GM21786 (cell line): ENCODE results near the gene HLA-DPB1.

Experiments used
- ATAC-seq: cut with Tn5 transposase; IDR thresholded peaks from one replicate; pipeline ENCODE4 v1.9.1; 2021; ENCODE audit not compliant: unreplicated experiment

Gene HLA-DPB1

GRCh38 chr6:33128318-33128717, 52.5 kb downstream of the HLA-DPB1 start:
- no peak for ATAC-seq

DNA sequence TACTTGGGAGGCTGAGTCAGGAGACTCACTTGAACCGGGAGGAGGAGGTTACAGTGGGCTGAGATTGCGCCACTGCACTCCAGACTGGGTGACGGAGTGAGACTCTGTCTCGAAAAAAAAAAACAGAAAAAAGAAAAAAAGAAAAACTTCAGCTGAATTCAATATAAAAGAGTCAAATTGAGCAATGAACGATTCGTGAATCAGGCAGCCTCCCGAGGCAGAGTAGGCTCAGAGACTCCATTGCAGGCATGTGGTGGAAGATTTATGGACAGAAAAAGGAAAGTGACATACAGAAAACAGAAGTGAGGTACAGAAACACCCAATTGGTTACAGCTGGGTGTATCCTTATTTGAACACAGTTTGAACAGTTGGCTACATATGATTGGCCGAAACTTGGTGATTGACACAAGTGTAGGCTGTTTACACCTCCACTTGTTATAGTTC, 56.3 kb downstream of the HLA-DPB1 start:
- ATAC-seq: no peak

GRCh38 chr6:33136310-33136900, 60.6 kb downstream of the HLA-DPB1 start:
- ATAC-seq: no peak
